CD14-positive monocyte (primary cell): ENCODE results near the gene CYP27C1. TPM values are rescaled to one million over a fixed set of nuclear protein-coding genes. Genes with fewer than 3 reads are reported as not detected.

Experiments used
- DNase-seq, 3 donors: peaks; one replicate each; pipeline ENCODE4 v3.0.0-alpha.2; 2011 to 2022
- H2AFZ ChIP-seq: 2 replicates; pipeline ENCODE4 v1.6.0; 2012; ENCODE audit warnings: mild to moderate bottlenecking, low read depth, low read length, inconsistent platforms; ENCODE audit not compliant: insufficient read depth, poor library complexity, severe bottlenecking
- H3K27ac ChIP-seq, 2 donors: 1 replicate in 1 of 2; 2 replicates in 1 of 2; pipeline ENCODE4 v1.5.1; 2012 to 2013; ENCODE audit warnings: low read length in 2 of 2, control low read depth in 1 of 2, inconsistent platforms in 1 of 2, low read depth in 1 of 2, mild to moderate bottlenecking in 1 of 2
- H3K27me3 ChIP-seq, 2 donors: one replicate each; pipeline versions ENCODE4 v1.6.0 to v1.6.1; 2011 to 2013; ENCODE audit warnings: low read length in 2 of 2; ENCODE audit not compliant: control insufficient read depth in 2 of 2, insufficient read depth in 2 of 2
- H3K36me3 ChIP-seq, 2 donors: replicated peaks in 1 of 2; 1 replicate in 1 of 2; 2 replicates in 1 of 2; pipeline versions ENCODE4 v1.5.1 to v1.6.1; 2012 to 2013; ENCODE audit warnings: low read length in 2 of 2, control low read depth in 1 of 2, inconsistent platforms in 1 of 2, mild to moderate bottlenecking in 1 of 2; ENCODE audit not compliant: insufficient read depth in 2 of 2, control insufficient read depth in 1 of 2
- H3K4me1 ChIP-seq, 2 donors: 1 replicate in 1 of 2; 2 replicates in 1 of 2; pipeline versions ENCODE4 v1.5.1 to v1.6.1; 2012 to 2013; ENCODE audit warnings: low read length in 2 of 2, control low read depth in 1 of 2, inconsistent platforms in 1 of 2, mild to moderate bottlenecking in 1 of 2, moderate library complexity in 1 of 2; ENCODE audit not compliant: insufficient read depth in 2 of 2, control insufficient read depth in 1 of 2
- H3K4me2 ChIP-seq: replicated peaks from 2 replicates; pipeline ENCODE3; 2012; ENCODE audit warnings: low read length, moderate library complexity, mild to moderate bottlenecking; ENCODE audit not compliant: poor library complexity, severe bottlenecking; ENCODE audit errors: extremely low read depth
- H3K4me3 ChIP-seq, 3 experiments: fragments of 200-600 bp in 1 of 3; sonication (generic) in 1 of 3; replicated peaks in 1 of 3; 1 replicate in 2 of 3; 2 replicates in 1 of 3; pipeline ENCODE4 v1.5.1; 2011 to 2013; ENCODE audit warnings: low read length in 3 of 3, mild to moderate bottlenecking in 3 of 3, control low read depth in 2 of 3, low read depth in 2 of 3, inconsistent platforms in 1 of 3, moderate library complexity in 1 of 3
- H3K79me2 ChIP-seq: 2 replicates; pipeline ENCODE4 v1.6.0; 2012; ENCODE audit warnings: mild to moderate bottlenecking, control low read depth, inconsistent platforms, low read length, moderate library complexity; ENCODE audit not compliant: insufficient read depth
- H3K9ac ChIP-seq: 2 replicates; pipeline ENCODE4 v1.6.0; 2017; ENCODE audit warnings: low read length, mild to moderate bottlenecking; ENCODE audit not compliant: insufficient read depth, poor library complexity, severe bottlenecking
- H3K9me3 ChIP-seq, 2 donors: replicated peaks in 1 of 2; 1 replicate in 1 of 2; 2 replicates in 1 of 2; pipeline versions ENCODE4 v1.5.1 to v1.6.1; 2012 to 2013; ENCODE audit warnings: low read length in 2 of 2, control low read depth in 1 of 2; ENCODE audit not compliant: control insufficient read depth in 1 of 2, insufficient read depth in 1 of 2
- H4K20me1 ChIP-seq: 2 replicates; pipeline ENCODE4 v1.6.0; 2012; ENCODE audit warnings: mild to moderate bottlenecking, low read length, control low read depth, moderate library complexity; ENCODE audit not compliant: insufficient read depth
- H3K27ac Mint-ChIP-seq, 7 donors: one replicate each; pipeline ENCODE4 v1.8.0; 2020; ENCODE audit warnings: mild to moderate bottlenecking in 7 of 7, mixed read lengths in 7 of 7, moderate library complexity in 6 of 7, inconsistent platforms in 2 of 7
- H3K27me3 Mint-ChIP-seq, 3 donors: one replicate each; pipeline ENCODE4 v1.8.0; 2021 to 2022; ENCODE audit warnings: low read depth in 3 of 3, mild to moderate bottlenecking in 3 of 3, mixed read lengths in 3 of 3, moderate library complexity in 3 of 3, inconsistent platforms in 1 of 3
- H3K36me3 Mint-ChIP-seq, 2 donors: one replicate each; pipeline ENCODE4 v1.8.0; 2020; ENCODE audit warnings: mixed read lengths in 2 of 2, inconsistent platforms in 1 of 2, mild to moderate bottlenecking in 1 of 2
- H3K4me1 Mint-ChIP-seq: one replicate; pipeline ENCODE4 v1.8.0; 2020; ENCODE audit warnings: mild to moderate bottlenecking, mixed read lengths
- H3K4me3 Mint-ChIP-seq, 2 donors: one replicate each; pipeline ENCODE4 v1.8.0; 2020; ENCODE audit warnings: mild to moderate bottlenecking in 2 of 2, mixed read lengths in 2 of 2, moderate library complexity in 1 of 2
- H3K9me3 Mint-ChIP-seq, 7 donors: one replicate each; pipeline ENCODE4 v1.8.0; 2020 to 2022; ENCODE audit warnings: mixed read lengths in 7 of 7, mild to moderate bottlenecking in 6 of 7, moderate library complexity in 6 of 7, inconsistent platforms in 2 of 7
- CTCF ChIP-seq: fragments of 200-600 bp; IDR thresholded peaks from one replicate; pipeline ENCODE4 v1.8.0; 2022; ENCODE audit warnings: antibody characterized with exemption, mild to moderate bottlenecking
- WGBS: methylation state at CpG from one replicate; pipeline ENCODE4 v1.1.5; 2013; ENCODE audit warnings: missing lambda C conversion rate; ENCODE audit not compliant: insufficient coverage; 5-methylcytosine and 5-hydroxymethylcytosine counted together
- intact Hi-C, 2 donors: fragments of 100-400 bp; cut with micrococcal nuclease; formaldehyde crosslinking; loops; one replicate each; pipeline versions ENCODE4 v1.15.0 to v1.15.1; 2023
- polyA plus RNA-seq, 3 donors: library from polyadenylated mRNA; depleted of rRNA in 1 of 3; unstranded in 2 of 3; stranded (reverse) in 1 of 3; fragments of 300-500 nt in 2 of 3; fragments of >200 nt in 1 of 3; fragmentation: Illumina TruSeq in 2 of 3; gene quantifications; 1 replicate in 2 of 3; 2 replicates in 1 of 3; pipeline ENCODE4 v1.2.3, GENCODE V29; 2012 to 2021

Gene CYP27C1
- polyA plus RNA-seq, 3 donors, result not detected

- intact Hi-C loops, result no loop called here
- H3K4me1 ChIP-seq, result peaks cover 6 to 9% of the 10 kb centered on the region in 2 donors
- DNase-seq, result no peak
Observed at GRCh38 chr2:127185705-127186104, 34.4 kb downstream of the CYP27C1 start.

GRCh38 chr2:127185093-127185492 lies 35.0 kb downstream of the CYP27C1 start:
- no peak overlapping the region for H3K9ac ChIP-seq
- TF ChIP-seq CTCF, result peak; percentile 34
- peaks cover 0 to 9% (median 5%) of the 10 kb centered on the region in 7 donors for H3K9me3 Mint-ChIP-seq
- 37% methylated on average over 7 of the region's 9 CpGs for WGBS
- no peak overlapping the region for H3K4me2 ChIP-seq
- H3K27ac ChIP-seq, result no peak overlapping the region
- H3K79me2 ChIP-seq, result no peaks in the 10 kb centered on the region
- intact Hi-C loops, result no loop called here
- H2AFZ ChIP-seq, result no peak overlapping the region
- H3K4me1 ChIP-seq, result peaks cover 6 to 11% of the 10 kb centered on the region in 2 donors
- H3K4me3 Mint-ChIP-seq, result peak overlapping the region in 1 of 2 donors; percentile 66
- no peaks in the 10 kb centered on the region for H3K36me3 ChIP-seq
- no peaks in the 10 kb centered on the region for H3K27me3 ChIP-seq
- peaks cover 14% of the 10 kb centered on the region for H3K4me1 Mint-ChIP-seq
- no peak overlapping the region for H3K27ac Mint-ChIP-seq
- H3K9me3 ChIP-seq, result no peaks in the 10 kb centered on the region
- no peaks in the 10 kb centered on the region for H4K20me1 ChIP-seq
- peak in 2 of 3 donors; percentile 21 to 30 for DNase-seq
- no peak overlapping the region for H3K4me3 ChIP-seq
- no peaks in the 10 kb centered on the region for H3K36me3 Mint-ChIP-seq
- H3K27me3 Mint-ChIP-seq, result peaks cover 10 to 13% (median 10%) of the 10 kb centered on the region in 3 donors

More at GRCh38 chr2:127185705-127186104, 34.4 kb downstream of the CYP27C1 start:
- Histone ChIP-seq H3K4me3 (no peak overlapping the region), H3K36me3 (no peaks in the 10 kb centered on the region), H3K9ac (no peak overlapping the region), H3K4me2 (no peak overlapping the region), H3K27me3 (no peaks in the 10 kb centered on the region), H3K79me2 (no peaks in the 10 kb centered on the region), H3K9me3 (no peaks in the 10 kb centered on the region), H4K20me1 (no peaks in the 10 kb centered on the region), H2AFZ (no peak overlapping the region), H3K27ac (no peak overlapping the region)
- Mint-ChIP-seq H3K27ac (no peak overlapping the region), H3K27me3 (peaks cover 10 to 16% (median 10%) of the 10 kb centered on the region in 3 donors), H3K9me3 (peaks cover 0 to 3% (median under 1%) of the 10 kb centered on the region in 7 donors), H3K36me3 (no peaks in the 10 kb centered on the region), H3K4me1 (peaks cover 12% of the 10 kb centered on the region), H3K4me3 (no peak overlapping the region)
- no peak for TF ChIP-seq CTCF
- 0% methylated on average over 1 of the region's 4 CpGs for WGBS
